Stomach (tissue), 4 donors: ENCODE results near the gene DLGAP1.

ENCODE experiments used
- POLR2A ChIP-seq, 4 donors: fragments of 450-650 bp; IDR thresholded peaks; one replicate each; pipeline ENCODE4 v1.6.1; 2016; ENCODE audit warnings: antibody characterized with exemption in 4 of 4, control low read depth in 2 of 4, mild to moderate bottlenecking in 1 of 4, moderate library complexity in 1 of 4
- POLR2AphosphoS5 ChIP-seq, 3 donors: sonication (generic); formaldehyde crosslinking; IDR thresholded peaks; one replicate each; pipeline ENCODE4 v1.6.1; 2016; ENCODE audit warnings: antibody characterized with exemption in 3 of 3
- TF ChIP-seq, protein P1 (sequence below), 7 experiments: fragments of 450-650 bp in 4 of 7; fragments of 200-600 bp in 3 of 7; sonication (generic) in 3 of 7; IDR thresholded peaks; one replicate each; pipeline ENCODE4 v1.5.1; 2016 to 2019; ENCODE audit warnings: antibody characterized with exemption in 7 of 7, control low read depth in 2 of 7, mild to moderate bottlenecking in 1 of 7

DNA sequence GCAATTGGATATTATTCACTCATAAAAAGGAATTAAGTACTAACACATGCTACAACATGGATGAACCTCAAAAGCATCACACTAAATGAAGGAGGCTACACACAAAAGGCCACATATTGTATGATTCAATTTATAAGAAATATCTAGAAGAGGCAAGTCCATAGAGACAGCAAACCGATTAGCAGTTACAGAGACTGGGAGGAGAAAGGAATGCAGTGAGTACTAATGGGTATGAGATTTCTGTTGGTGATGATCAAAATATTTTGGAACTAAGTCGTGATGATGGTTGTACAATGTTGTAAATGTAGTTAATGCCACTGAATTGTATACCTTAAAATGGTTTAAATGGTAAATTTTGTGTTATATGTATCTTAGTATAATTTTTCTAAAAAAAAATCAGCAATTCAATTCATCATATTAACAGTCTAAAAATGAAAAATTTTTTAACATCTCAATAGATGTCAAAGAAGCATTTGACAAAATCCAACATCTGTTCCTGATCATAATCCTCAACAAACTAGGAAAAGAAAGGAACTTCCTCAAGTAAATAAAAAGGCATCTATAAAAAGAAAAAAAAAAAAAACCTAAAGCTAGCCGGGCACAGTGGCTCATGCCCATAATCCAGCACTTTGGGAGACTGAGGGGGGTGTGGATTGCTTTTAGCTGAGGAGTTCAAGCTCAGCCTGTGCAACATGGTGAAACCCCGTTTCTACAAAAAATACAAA lies 907.1 kb downstream of the DLGAP1 start:
- TF ChIP-seq POLR2A (IDR thresholded peaks at IDR 0.05) (no peak), POLR2AphosphoS5 (IDR thresholded peaks at IDR 0.05) (no peak)
- TF ChIP-seq, protein P1, sequence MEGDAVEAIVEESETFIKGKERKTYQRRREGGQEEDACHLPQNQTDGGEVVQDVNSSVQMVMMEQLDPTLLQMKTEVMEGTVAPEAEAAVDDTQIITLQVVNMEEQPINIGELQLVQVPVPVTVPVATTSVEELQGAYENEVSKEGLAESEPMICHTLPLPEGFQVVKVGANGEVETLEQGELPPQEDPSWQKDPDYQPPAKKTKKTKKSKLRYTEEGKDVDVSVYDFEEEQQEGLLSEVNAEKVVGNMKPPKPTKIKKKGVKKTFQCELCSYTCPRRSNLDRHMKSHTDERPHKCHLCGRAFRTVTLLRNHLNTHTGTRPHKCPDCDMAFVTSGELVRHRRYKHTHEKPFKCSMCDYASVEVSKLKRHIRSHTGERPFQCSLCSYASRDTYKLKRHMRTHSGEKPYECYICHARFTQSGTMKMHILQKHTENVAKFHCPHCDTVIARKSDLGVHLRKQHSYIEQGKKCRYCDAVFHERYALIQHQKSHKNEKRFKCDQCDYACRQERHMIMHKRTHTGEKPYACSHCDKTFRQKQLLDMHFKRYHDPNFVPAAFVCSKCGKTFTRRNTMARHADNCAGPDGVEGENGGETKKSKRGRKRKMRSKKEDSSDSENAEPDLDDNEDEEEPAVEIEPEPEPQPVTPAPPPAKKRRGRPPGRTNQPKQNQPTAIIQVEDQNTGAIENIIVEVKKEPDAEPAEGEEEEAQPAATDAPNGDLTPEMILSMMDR (IDR thresholded peaks at IDR 0.05) = no peak
